Endodermal cell (in vitro differentiated cells): ENCODE data around the gene CDC14A. TPM values are rescaled to one million over a fixed set of nuclear protein-coding genes. Genes with fewer than 3 reads are reported as not detected.

Source experiments
- DNase-seq: peaks from one replicate; pipeline ENCODE4 v3.0.0-alpha.2; 2017
- H3K27ac ChIP-seq: 2 replicates; pipeline ENCODE4 v1.5.1; 2013; ENCODE audit warnings: mild to moderate bottlenecking, low read depth, low read length, moderate library complexity
- H3K27me3 ChIP-seq: 2 replicates; pipeline ENCODE4 v1.6.1; 2013; ENCODE audit warnings: mild to moderate bottlenecking, low read length, moderate library complexity; ENCODE audit not compliant: insufficient read depth, control insufficient read depth, poor library complexity, severe bottlenecking
- H3K36me3 ChIP-seq: 2 replicates; pipeline ENCODE4 v1.7.0; 2013; ENCODE audit warnings: mild to moderate bottlenecking, low read length, moderate library complexity; ENCODE audit not compliant: control insufficient read depth, insufficient read depth
- H3K4me1 ChIP-seq: one replicate; pipeline ENCODE4 v1.7.0; 2013; ENCODE audit warnings: low read length; ENCODE audit not compliant: control insufficient read depth, insufficient read depth
- H3K4me3 ChIP-seq: 2 replicates; pipeline ENCODE4 v1.5.1; 2013; ENCODE audit warnings: mild to moderate bottlenecking, low read length, moderate library complexity
- H3K9ac ChIP-seq: 2 replicates; pipeline ENCODE4 v1.6.1; 2013; ENCODE audit warnings: mild to moderate bottlenecking, low read length, moderate library complexity; ENCODE audit not compliant: poor library complexity, severe bottlenecking; ENCODE audit errors: extremely low read depth
- H3K9me3 ChIP-seq: 2 replicates; pipeline ENCODE4 v1.6.1; 2013; ENCODE audit warnings: mild to moderate bottlenecking, low read length, moderate library complexity; ENCODE audit not compliant: control insufficient read depth
- H3K27ac Mint-ChIP-seq: 2 replicates; pipeline ENCODE4 v1.8.0; 2020; ENCODE audit warnings: mixed read lengths
- H3K27me3 Mint-ChIP-seq: 2 replicates; pipeline ENCODE4 v1.8.0; 2021; ENCODE audit warnings: mild to moderate bottlenecking, mixed read lengths; ENCODE audit not compliant: insufficient read depth
- H3K36me3 Mint-ChIP-seq: 2 replicates; pipeline ENCODE4 v1.8.0; 2020; ENCODE audit warnings: low read depth, mixed read lengths
- H3K4me1 Mint-ChIP-seq: 2 replicates; pipeline ENCODE4 v1.8.0; 2020; ENCODE audit warnings: mixed read lengths
- H3K4me3 Mint-ChIP-seq: 2 replicates; pipeline ENCODE4 v1.8.0; 2020; ENCODE audit warnings: mild to moderate bottlenecking, moderate library complexity, mixed read lengths
- H3K9me3 Mint-ChIP-seq: 2 replicates; pipeline ENCODE4 v1.8.0; 2020; ENCODE audit warnings: mild to moderate bottlenecking, mixed read lengths
- CTCF ChIP-seq: fragments of 200-600 bp; sonication (generic); conservative IDR thresholded peaks from 2 replicates; pipeline ENCODE4 v1.5.0; 2021; ENCODE audit warnings: antibody characterized with exemption, mild to moderate bottlenecking
- WGBS, 2 experiments: methylation state at CpG; one replicate each; pipeline versions ENCODE4 v1.1.5 to v1.1.7; 2013; ENCODE audit warnings: missing lambda C conversion rate in 2 of 2, mixed read lengths in 1 of 2; ENCODE audit not compliant: insufficient coverage in 1 of 2, insufficient read length in 1 of 2; 5-methylcytosine and 5-hydroxymethylcytosine counted together
- total RNA-seq, 2 donors: library from RNA; stranded (reverse); fragmentation: NEBNext Ultra II Directional in 1 of 2; extraction: Animal tissue kit (Norgen Biotek cat#: 25700) in 1 of 2; gene quantifications; 2 replicates in 1 of 2; 3 replicates in 1 of 2; pipeline ENCODE4 v1.2.1, GENCODE V29; 2021

The CDC14A gene
- total RNA-seq, 2 donors from 2014 or later, result 14.5 to 17.6 TPM

- Histone ChIP-seq H3K27ac (no peak overlapping the region), H3K9me3 (no peaks in the 10 kb centered on the region), H3K9ac (no peak overlapping the region), H3K4me1 (no peaks in the 10 kb centered on the region), H3K36me3 (peaks cover 85% of the 10 kb centered on the region), H3K27me3 (no peaks in the 10 kb centered on the region), H3K4me3 (no peak overlapping the region)
- Mint-ChIP-seq H3K36me3 (peaks cover 44% of the 10 kb centered on the region), H3K4me1 (no peaks in the 10 kb centered on the region), H3K4me3 (no peak overlapping the region), H3K9me3 (no peaks in the 10 kb centered on the region), H3K27ac (no peak overlapping the region), H3K27me3 (no peaks in the 10 kb centered on the region)
- no peak for DNase-seq
- WGBS, 2 experiments, result 94 to 95% methylated on average over 2 to 3 of the region's 3 CpGs
- TF ChIP-seq CTCF, result no peak
Observed at GRCh38 chr1:100502052-100502792, 149.9 kb downstream of the CDC14A start.

- Histone ChIP-seq H3K36me3 (peaks cover 62% of the 10 kb centered on the region), H3K9ac (no peak overlapping the region), H3K9me3 (no peaks in the 10 kb centered on the region), H3K27ac (no peak overlapping the region), H3K27me3 (no peaks in the 10 kb centered on the region), H3K4me3 (no peak overlapping the region), H3K4me1 (no peaks in the 10 kb centered on the region)
- H3K36me3 Mint-ChIP-seq, result peaks cover 23% of the 10 kb centered on the region
- DNase-seq, result no peak
- no peak overlapping the region for H3K27ac Mint-ChIP-seq
- H3K4me3 Mint-ChIP-seq, result no peak overlapping the region
- H3K9me3 Mint-ChIP-seq, result no peaks in the 10 kb centered on the region
- no peaks in the 10 kb centered on the region for H3K27me3 Mint-ChIP-seq
- WGBS, 2 experiments, result 97 to 100% methylated on average over 1 to 2 of the region's 2 CpGs
- no peaks in the 10 kb centered on the region for H3K4me1 Mint-ChIP-seq
- no peak for TF ChIP-seq CTCF
Observed at GRCh38 chr1:100506217-100506616, 153.9 kb downstream of the CDC14A start.

- peaks cover 14% of the 10 kb centered on the region for H3K36me3 Mint-ChIP-seq
- H3K9ac ChIP-seq, result no peak overlapping the region
- no peak for TF ChIP-seq CTCF
- no peak overlapping the region for H3K27ac ChIP-seq
- H3K9me3 ChIP-seq, result no peaks in the 10 kb centered on the region
- no peaks in the 10 kb centered on the region for H3K27me3 ChIP-seq
- H3K4me1 ChIP-seq, result no peaks in the 10 kb centered on the region
- no peaks in the 10 kb centered on the region for H3K9me3 Mint-ChIP-seq
- H3K4me1 Mint-ChIP-seq, result no peaks in the 10 kb centered on the region
- H3K4me3 Mint-ChIP-seq, result no peak overlapping the region
- no peak overlapping the region for H3K4me3 ChIP-seq
- H3K36me3 ChIP-seq, result peaks cover 39% of the 10 kb centered on the region
- 91 to 100% methylated on average over 1 of the region's 1 CpG for WGBS, 2 experiments
- DNase-seq, result no peak
- H3K27me3 Mint-ChIP-seq, result no peaks in the 10 kb centered on the region
- no peak overlapping the region for H3K27ac Mint-ChIP-seq
Observed at GRCh38 chr1:100510451-100510850, 158.1 kb downstream of the CDC14A start.
